ENCODE measurements around the gene CLEC7A. TPM values are rescaled to one million over a fixed set of nuclear protein-coding genes. Genes with fewer than 3 reads are reported as not detected.

CLEC7A gene
- total and polyA plus RNA-seq, 4 donors = 2.8 to 7.0 (median 3.8) TPM

GRCh38 chr12:10115311-10115710 lies 14.7 kb downstream of the CLEC7A start:
- no peak overlapping the region for H3K4me3 ChIP-seq (ENCODE audit: low read depth in 1 of 3, low read length in 3 of 3)
- no peak overlapping the region for H3K27ac ChIP-seq (ENCODE audit: low read depth in 1 of 2, low read length in 2 of 2)
- WGBS = 91% methylated on average over 15 of the region's 15 CpGs
- no peaks in the 10 kb centered on the region for H3K9me3 ChIP-seq (ENCODE audit: control insufficient read depth in 4 of 4, low read length in 3 of 4)
- no peak overlapping the region for H3K9ac ChIP-seq (ENCODE audit: low read depth in 1 of 2, low read length in 2 of 2)
- no peaks in the 10 kb centered on the region for H3K27me3 ChIP-seq (ENCODE audit: control insufficient read depth in 4 of 4, insufficient read depth in 4 of 4, low read length in 3 of 4)
- no peaks in the 10 kb centered on the region for H3K4me1 ChIP-seq (ENCODE audit: control insufficient read depth in 4 of 4, insufficient read depth in 4 of 4, low read length in 3 of 4)
- TF ChIP-seq RAD21 (IDR thresholded peaks at IDR 0.05) (no peak), TAF1 (conservative IDR thresholded peaks at IDR 0.05) (no peak), CTCF (IDR thresholded peaks at IDR 0.05; ENCODE audit: low read depth, low read length, missing input control) (no peak), FOXA2 (IDR thresholded peaks at IDR 0.05) (no peak), REST (IDR thresholded peaks at IDR 0.05) (no peak), ZBTB33 (IDR thresholded peaks at IDR 0.05) (no peak), JUND (IDR thresholded peaks at IDR 0.05) (no peak)
- peaks cover 0 to 3% (median 0%) of the 10 kb centered on the region in 4 donors for H3K36me3 ChIP-seq (ENCODE audit: control insufficient read depth in 4 of 4, insufficient read depth in 3 of 4, low read depth in 1 of 4, low read length in 3 of 4)
- DNase-seq (ENCODE audit: low spot score) = no peak

- no peak for DNase-seq (ENCODE audit: low spot score)
- Histone ChIP-seq H3K4me3 (ENCODE audit: low read depth in 1 of 3, low read length in 3 of 3) (no peak overlapping the region), H3K27ac (ENCODE audit: low read depth in 1 of 2, low read length in 2 of 2) (no peak overlapping the region)
- TF ChIP-seq HNF4A (conservative IDR thresholded peaks at IDR 0.05) = no peak
- no peak for TF ChIP-seq NR2F2 (IDR thresholded peaks at IDR 0.05)
- no peak for TF ChIP-seq JUND (IDR thresholded peaks at IDR 0.05)
- no peak for TF ChIP-seq RAD21 (IDR thresholded peaks at IDR 0.05)
- TF ChIP-seq EGR1 (IDR thresholded peaks at IDR 0.05; ENCODE audit: low read depth in 2 of 2) = no peak
- no peak for TF ChIP-seq ATF3 (IDR thresholded peaks at IDR 0.05)
- TF ChIP-seq RXRA (IDR thresholded peaks at IDR 0.05) = no peak
- no peak for TF ChIP-seq ZBTB33 (IDR thresholded peaks at IDR 0.05)
- no peak for TF ChIP-seq SP1 (IDR thresholded peaks at IDR 0.05)
- no peak for TF ChIP-seq YY1 (IDR thresholded peaks at IDR 0.05)
- TF ChIP-seq FOXA1 (IDR thresholded peaks at IDR 0.05) = no peak
- TF ChIP-seq CTCF (IDR thresholded peaks at IDR 0.05; ENCODE audit: low read depth, low read length, missing input control) = no peak
- no peak for TF ChIP-seq TAF1 (conservative IDR thresholded peaks at IDR 0.05)
- no peak for TF ChIP-seq HNF4G (IDR thresholded peaks at IDR 0.05)
- TF ChIP-seq FOXA2 (IDR thresholded peaks at IDR 0.05) = no peak
- TF ChIP-seq MAX (IDR thresholded peaks at IDR 0.05) = no peak
Measured at GRCh38 chr12:10113920-10114319, 16.1 kb downstream of the CLEC7A start.

More at GRCh38 chr12:10113920-10114319, 16.1 kb downstream of the CLEC7A start:
- Histone ChIP-seq H3K4me1 (ENCODE audit: control insufficient read depth in 4 of 4, insufficient read depth in 4 of 4, low read length in 3 of 4) (no peaks in the 10 kb centered on the region), H3K27me3 (ENCODE audit: control insufficient read depth in 4 of 4, insufficient read depth in 4 of 4, low read length in 3 of 4) (no peaks in the 10 kb centered on the region), H3K9me3 (ENCODE audit: control insufficient read depth in 4 of 4, low read length in 3 of 4) (no peaks in the 10 kb centered on the region), H3K9ac (ENCODE audit: low read depth in 1 of 2, low read length in 2 of 2) (no peak overlapping the region), H3K36me3 (ENCODE audit: control insufficient read depth in 4 of 4, insufficient read depth in 3 of 4, low read depth in 1 of 4, low read length in 3 of 4) (peaks cover 0 to 3% (median 0%) of the 10 kb centered on the region in 4 donors)
- WGBS = 70% methylated on average over 1 of the region's 1 CpG
